T-helper 2 cell treated with Interferon-gamma antibody and Interleukin-4, amounts not matched to agents 5 μg/mL and 100 μg/mL, for 36 hours (primary cell): ENCODE results near the gene GLI3.

Experiments
- DNase-seq: peaks from one replicate; pipeline ENCODE4 v3.0.0; 2021; ENCODE audit warnings: low spot score
- H3K27ac Mint-ChIP-seq: one replicate; pipeline ENCODE4 v1.8.0; 2021; ENCODE audit warnings: mild to moderate bottlenecking, mixed read lengths
- H3K27me3 Mint-ChIP-seq: one replicate; pipeline ENCODE4 v1.8.0; 2021; ENCODE audit warnings: low read depth, mixed read lengths
- H3K36me3 Mint-ChIP-seq: one replicate; pipeline ENCODE4 v1.8.0; 2021; ENCODE audit warnings: low read depth, mixed read lengths
- H3K4me1 Mint-ChIP-seq: one replicate; pipeline ENCODE4 v1.8.0; 2021; ENCODE audit warnings: low read depth, mixed read lengths
- H3K4me3 Mint-ChIP-seq: one replicate; pipeline ENCODE4 v1.8.0; 2022; ENCODE audit warnings: mild to moderate bottlenecking, moderate library complexity, mixed read lengths
- H3K9me3 Mint-ChIP-seq: one replicate; pipeline ENCODE4 v1.8.0; 2021; ENCODE audit warnings: mixed read lengths

Gene GLI3

GRCh38 chr7:42083284-42083683 is 153.7 kb downstream of the GLI3 start:
- DNase-seq = no peak
- H3K9me3 Mint-ChIP-seq = no peaks in the 10 kb centered on the region
- no peak overlapping the region for H3K4me3 Mint-ChIP-seq
- H3K27me3 Mint-ChIP-seq = no peaks in the 10 kb centered on the region
- H3K27ac Mint-ChIP-seq = no peak overlapping the region
- no peaks in the 10 kb centered on the region for H3K4me1 Mint-ChIP-seq
- no peaks in the 10 kb centered on the region for H3K36me3 Mint-ChIP-seq

DNA sequence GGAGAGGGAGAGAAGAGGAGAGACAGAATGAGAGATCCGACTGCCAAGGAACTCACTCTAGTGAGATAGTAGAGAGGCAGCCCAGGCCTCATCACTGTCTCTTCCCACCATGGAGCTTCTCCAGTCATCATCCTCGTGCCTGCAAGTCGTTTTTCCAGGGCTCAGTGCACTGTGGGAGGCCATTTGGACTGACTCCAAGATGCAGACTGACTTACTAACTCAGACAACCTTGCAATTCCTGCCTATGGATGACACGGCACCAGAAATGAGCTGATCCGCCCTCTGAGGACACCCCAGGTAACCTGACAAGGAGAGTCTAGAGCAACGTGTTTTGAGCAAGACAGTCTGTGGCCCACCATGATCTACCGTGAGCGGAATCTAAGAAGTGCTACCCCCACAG is 154.9 kb downstream of the GLI3 start:
- Mint-ChIP-seq H3K4me3 (no peak overlapping the region), H3K4me1 (no peaks in the 10 kb centered on the region), H3K36me3 (no peaks in the 10 kb centered on the region), H3K27me3 (no peaks in the 10 kb centered on the region), H3K27ac (no peak overlapping the region), H3K9me3 (no peaks in the 10 kb centered on the region)
- DNase-seq = no peak

DNA sequence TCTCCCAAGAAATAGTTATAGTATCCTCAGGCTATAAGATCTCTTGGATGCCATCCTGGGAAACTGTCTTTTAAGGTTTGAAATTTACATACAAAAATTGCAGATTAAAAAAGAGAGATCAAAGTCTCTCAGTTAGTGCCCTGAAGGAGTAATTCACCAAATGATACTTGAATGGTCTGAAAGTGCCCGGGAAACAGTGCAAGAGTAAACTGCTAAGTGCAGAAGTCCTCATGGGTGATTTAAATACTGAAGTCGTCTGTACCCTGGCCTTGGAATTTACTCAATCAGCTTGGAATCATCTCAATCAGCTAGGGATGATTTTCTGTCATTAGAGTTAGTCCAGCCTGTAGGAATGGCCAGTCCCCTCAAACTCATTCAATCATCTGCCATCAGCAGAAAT is 155.3 kb downstream of the GLI3 start:
- DNase-seq = no peak
- Mint-ChIP-seq H3K27me3 (no peaks in the 10 kb centered on the region), H3K4me3 (no peak overlapping the region), H3K36me3 (no peaks in the 10 kb centered on the region), H3K27ac (no peak overlapping the region), H3K9me3 (no peaks in the 10 kb centered on the region), H3K4me1 (no peaks in the 10 kb centered on the region)

DNA sequence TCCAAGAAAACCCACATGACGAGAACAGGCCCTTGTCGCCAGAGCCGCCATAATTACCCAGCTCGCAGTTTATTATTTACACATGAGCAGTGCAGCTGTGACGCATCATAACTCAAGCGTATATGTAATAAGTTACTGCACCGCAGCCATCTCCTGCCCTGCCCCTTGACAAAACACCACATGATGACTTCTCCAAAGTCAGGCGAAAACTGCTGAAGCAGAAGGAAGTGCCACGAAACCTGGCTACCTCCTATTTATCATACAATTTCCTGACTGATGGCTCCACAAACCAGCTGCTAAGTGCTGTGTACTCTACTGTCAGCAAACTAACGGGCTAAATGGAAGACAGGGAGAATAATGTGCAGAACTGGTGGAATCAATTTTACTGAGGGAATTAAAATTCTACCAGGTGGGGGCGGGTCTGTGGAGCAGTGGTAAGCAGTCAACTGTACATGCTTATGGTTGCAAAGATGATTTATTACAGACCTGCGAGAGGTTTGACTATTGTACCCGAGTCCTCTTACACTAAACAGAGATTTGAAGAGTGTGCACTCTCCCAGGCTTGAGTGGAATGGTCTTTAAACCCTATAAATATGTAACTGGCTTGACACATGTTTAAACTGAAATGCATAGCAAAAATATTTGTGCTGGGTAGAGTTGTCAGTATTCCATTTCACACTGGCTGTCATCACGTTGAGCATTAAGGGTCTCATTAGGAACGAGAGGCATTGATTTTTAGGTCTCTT is 156.0 kb downstream of the GLI3 start:
- Mint-ChIP-seq H3K4me3 (no peak overlapping the region), H3K9me3 (no peaks in the 10 kb centered on the region), H3K27ac (no peak overlapping the region), H3K4me1 (no peaks in the 10 kb centered on the region), H3K27me3 (no peaks in the 10 kb centered on the region), H3K36me3 (no peaks in the 10 kb centered on the region)
- DNase-seq = no peak

GRCh38 chr7:42077271-42078135 is 159.5 kb downstream of the GLI3 start:
- Mint-ChIP-seq H3K36me3 (no peaks in the 10 kb centered on the region), H3K27me3 (no peaks in the 10 kb centered on the region), H3K4me3 (no peak overlapping the region), H3K9me3 (no peaks in the 10 kb centered on the region), H3K27ac (no peak overlapping the region), H3K4me1 (no peaks in the 10 kb centered on the region)
- no peak for DNase-seq

GRCh38 chr7:42076870-42077269 is 160.1 kb downstream of the GLI3 start:
- no peaks in the 10 kb centered on the region for H3K36me3 Mint-ChIP-seq
- H3K4me1 Mint-ChIP-seq = no peaks in the 10 kb centered on the region
- H3K27ac Mint-ChIP-seq = no peak overlapping the region
- DNase-seq = no peak
- H3K9me3 Mint-ChIP-seq = no peaks in the 10 kb centered on the region
- H3K4me3 Mint-ChIP-seq = no peak overlapping the region
- no peaks in the 10 kb centered on the region for H3K27me3 Mint-ChIP-seq

DNA sequence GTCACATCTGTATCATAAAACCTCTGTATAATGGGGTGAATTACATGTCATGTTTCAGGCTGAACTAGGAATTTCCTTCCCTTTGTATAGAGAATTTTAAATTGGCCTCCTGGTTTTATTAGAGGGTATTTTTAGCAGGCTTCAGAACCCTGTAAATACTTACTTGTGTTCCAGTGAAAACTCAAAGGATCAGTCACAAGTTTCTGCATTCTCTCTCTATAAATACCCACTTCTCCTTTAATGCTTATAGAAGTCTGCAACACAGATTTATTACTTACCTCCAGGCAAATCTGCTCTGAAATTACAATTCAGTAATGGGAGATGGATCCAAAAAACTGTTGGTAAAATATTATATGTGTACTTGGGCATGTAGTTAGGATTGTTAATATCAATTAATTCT is 161.6 kb downstream of the GLI3 start:
- DNase-seq = no peak
- H3K4me3 Mint-ChIP-seq = no peak overlapping the region
- H3K27ac Mint-ChIP-seq = no peak overlapping the region
- H3K36me3 Mint-ChIP-seq = no peaks in the 10 kb centered on the region
- no peaks in the 10 kb centered on the region for H3K4me1 Mint-ChIP-seq
- H3K9me3 Mint-ChIP-seq = no peaks in the 10 kb centered on the region
- H3K27me3 Mint-ChIP-seq = no peaks in the 10 kb centered on the region

- H3K4me3 Mint-ChIP-seq = no peak overlapping the region
- H3K4me1 Mint-ChIP-seq = no peaks in the 10 kb centered on the region
- H3K36me3 Mint-ChIP-seq = no peaks in the 10 kb centered on the region
- H3K27ac Mint-ChIP-seq = no peak overlapping the region
- H3K27me3 Mint-ChIP-seq = no peaks in the 10 kb centered on the region
- H3K9me3 Mint-ChIP-seq = no peaks in the 10 kb centered on the region
- no peak for DNase-seq
Observed at GRCh38 chr7:42074076-42074475, 162.9 kb downstream of the GLI3 start.

DNA sequence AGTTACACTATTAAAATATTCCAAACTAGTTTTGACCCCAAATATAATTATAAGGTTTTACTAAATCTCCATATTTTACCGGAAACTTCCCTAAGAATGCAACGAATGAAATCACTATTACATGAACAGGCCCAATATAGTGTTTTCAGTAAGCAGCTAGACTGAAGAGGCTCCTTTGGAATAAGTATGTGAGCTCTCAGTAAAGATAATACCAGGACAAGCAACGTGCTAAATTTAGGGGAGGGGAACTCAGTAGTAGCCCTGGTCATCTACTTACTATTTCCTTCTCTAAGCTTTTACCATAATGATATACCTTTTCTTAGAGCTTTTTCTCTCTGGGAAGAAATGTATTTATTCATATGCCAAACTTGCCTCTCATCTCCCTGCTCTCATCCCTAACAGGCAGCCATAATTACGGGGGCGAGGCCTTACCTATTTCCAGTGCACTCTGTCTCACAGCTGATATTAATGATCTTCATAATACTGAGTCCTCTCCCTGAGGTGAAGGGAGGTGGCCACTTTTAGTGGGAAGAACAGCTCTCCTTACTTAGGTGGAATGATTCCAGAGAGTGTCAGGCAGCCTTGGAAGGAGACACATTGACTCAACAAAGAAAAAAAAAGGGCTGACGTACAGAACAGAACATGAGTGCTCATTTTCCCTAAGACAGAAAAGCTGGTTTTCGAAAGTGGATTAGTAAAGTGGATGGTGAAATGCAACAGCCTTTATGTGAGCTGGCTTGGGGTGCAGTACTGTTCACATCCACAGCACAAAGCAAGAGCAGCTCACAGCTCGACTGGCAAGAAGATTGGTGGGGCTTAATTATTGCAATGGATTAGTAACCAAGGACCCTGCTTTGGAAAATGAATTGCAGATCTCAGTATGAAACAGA is 165.4 kb downstream of the GLI3 start:
- no peaks in the 10 kb centered on the region for H3K4me1 Mint-ChIP-seq
- H3K4me3 Mint-ChIP-seq = no peak overlapping the region
- no peaks in the 10 kb centered on the region for H3K27me3 Mint-ChIP-seq
- no peak overlapping the region for H3K27ac Mint-ChIP-seq
- H3K36me3 Mint-ChIP-seq = no peaks in the 10 kb centered on the region
- DNase-seq = no peak
- no peaks in the 10 kb centered on the region for H3K9me3 Mint-ChIP-seq

DNA sequence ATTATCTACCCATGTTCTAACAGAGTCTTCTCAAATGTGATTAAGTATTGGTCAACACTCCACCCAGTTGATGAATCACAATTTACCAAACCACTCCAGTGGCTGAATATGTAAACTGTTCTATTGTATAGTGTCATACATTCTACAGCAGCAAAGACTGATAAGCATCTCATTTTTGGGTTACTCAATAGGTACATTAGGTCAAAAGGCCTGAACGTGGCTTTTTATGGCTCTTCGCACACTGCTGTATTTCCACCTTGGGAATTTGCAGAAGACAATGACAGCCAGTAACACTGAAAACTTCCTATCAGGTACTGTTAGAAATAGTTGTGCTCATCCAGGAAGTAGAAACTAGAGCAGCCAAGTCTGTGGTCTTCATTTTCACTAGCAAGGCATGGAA is 166.9 kb downstream of the GLI3 start:
- Mint-ChIP-seq H3K27ac (no peak overlapping the region), H3K36me3 (no peaks in the 10 kb centered on the region), H3K9me3 (no peaks in the 10 kb centered on the region), H3K27me3 (no peaks in the 10 kb centered on the region), H3K4me1 (no peaks in the 10 kb centered on the region), H3K4me3 (no peak overlapping the region)
- DNase-seq = no peak

- Mint-ChIP-seq H3K36me3 (no peaks in the 10 kb centered on the region), H3K27ac (no peak overlapping the region), H3K9me3 (no peaks in the 10 kb centered on the region), H3K4me3 (no peak overlapping the region), H3K4me1 (no peaks in the 10 kb centered on the region), H3K27me3 (no peaks in the 10 kb centered on the region)
- no peak for DNase-seq
Observed at GRCh38 chr7:42069590-42069989, 167.4 kb downstream of the GLI3 start.

DNA sequence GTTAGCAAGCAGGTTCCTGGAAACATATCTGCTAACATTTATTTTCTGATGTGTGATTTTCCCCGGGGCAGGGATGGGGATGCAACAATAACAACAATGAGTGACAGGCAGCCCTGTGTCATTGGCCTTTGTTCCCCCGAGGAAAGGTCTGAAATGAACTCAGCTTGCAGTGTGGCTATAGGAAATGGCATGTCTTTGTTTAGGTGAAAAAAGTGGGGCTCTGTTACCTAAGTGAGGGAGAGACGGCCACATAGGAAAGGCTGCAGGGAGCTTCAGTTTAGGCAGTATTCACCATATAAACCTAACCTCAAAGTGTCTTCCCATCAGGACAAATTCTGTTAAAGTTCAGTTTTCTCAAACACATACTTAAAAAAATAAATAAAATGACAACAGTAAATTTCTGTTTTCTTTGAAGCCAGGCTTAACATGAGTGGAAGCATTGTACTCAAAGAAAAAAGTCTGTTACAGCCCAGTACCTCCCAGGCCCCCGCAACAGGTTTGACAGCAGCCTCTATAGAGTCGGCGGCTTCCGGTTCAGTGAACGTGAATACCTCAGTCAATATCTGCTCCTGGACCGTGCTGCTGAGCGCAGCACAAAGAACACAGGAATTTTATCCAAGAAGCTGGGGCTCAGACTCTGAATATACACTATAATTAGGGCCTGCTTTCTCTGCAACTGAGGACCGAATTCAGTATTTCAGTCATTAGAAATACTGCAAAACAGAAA is 168.3 kb downstream of the GLI3 start:
- H3K9me3 Mint-ChIP-seq = no peaks in the 10 kb centered on the region
- DNase-seq = no peak
- H3K27me3 Mint-ChIP-seq = no peaks in the 10 kb centered on the region
- H3K36me3 Mint-ChIP-seq = no peaks in the 10 kb centered on the region
- H3K27ac Mint-ChIP-seq = no peak overlapping the region
- H3K4me3 Mint-ChIP-seq = no peak overlapping the region
- H3K4me1 Mint-ChIP-seq = no peaks in the 10 kb centered on the region

DNA sequence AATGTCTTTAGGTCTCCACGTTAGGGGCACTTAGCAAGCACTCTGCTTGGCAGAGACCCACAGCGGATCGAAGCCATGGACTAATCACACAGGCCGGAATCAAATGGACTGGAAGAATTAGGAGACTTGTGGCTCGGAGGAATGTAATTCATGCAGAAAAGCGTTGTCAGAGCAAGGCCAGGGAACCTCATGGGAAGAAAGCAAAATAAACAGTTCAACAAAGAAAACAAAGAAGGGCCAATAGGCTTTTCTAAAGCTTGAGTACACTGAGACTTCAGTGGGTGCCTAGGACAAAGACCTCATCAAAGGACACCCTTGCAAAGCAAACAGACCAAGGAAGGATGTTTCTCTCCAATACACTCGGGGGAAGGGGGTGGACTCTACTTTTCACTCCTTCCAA is 171.1 kb downstream of the GLI3 start:
- H3K27me3 Mint-ChIP-seq = no peaks in the 10 kb centered on the region
- no peaks in the 10 kb centered on the region for H3K9me3 Mint-ChIP-seq
- H3K27ac Mint-ChIP-seq = no peak overlapping the region
- no peaks in the 10 kb centered on the region for H3K4me1 Mint-ChIP-seq
- no peak for DNase-seq
- no peaks in the 10 kb centered on the region for H3K36me3 Mint-ChIP-seq
- no peak overlapping the region for H3K4me3 Mint-ChIP-seq
